Colonic mucosa (tissue), 4 donors: ENCODE data around the gene IL17RE. TPM values are rescaled to one million over a fixed set of nuclear protein-coding genes. Genes with fewer than 3 reads are reported as not detected.
"Not testable (repeated sequence)": the region's sequence is repeated elsewhere in the genome, so short reads cannot be mapped to it uniquely, and the experiment has no call there.

Source experiments
- DNase-seq: peaks from one replicate; pipeline ENCODE4 v3.0.0-alpha.2; 2020
- H3K27ac ChIP-seq: fragments of 200-600 bp; one replicate; pipeline ENCODE4 v1.8.0; 2021
- H3K27me3 ChIP-seq: fragments of 200-600 bp; one replicate; pipeline ENCODE4 v1.8.0; 2021
- H3K36me3 ChIP-seq: fragments of 200-600 bp; one replicate; pipeline ENCODE4 v1.8.0; 2021
- H3K4me1 ChIP-seq: fragments of 200-600 bp; one replicate; pipeline ENCODE4 v1.8.0; 2021; ENCODE audit warnings: mild to moderate bottlenecking
- H3K4me3 ChIP-seq: fragments of 200-600 bp; one replicate; pipeline ENCODE4 v1.8.0; 2021
- H3K9ac ChIP-seq, 2 donors: one replicate each; pipeline ENCODE4 v1.7.0; 2013; ENCODE audit warnings: control low read depth in 2 of 2, low read depth in 2 of 2, low read length in 2 of 2
- H3K9me3 ChIP-seq: fragments of 200-600 bp; one replicate; pipeline ENCODE4 v1.8.0; 2021
- CTCF ChIP-seq: fragments of 200-600 bp; IDR thresholded peaks from one replicate; pipeline ENCODE4 v1.8.0; 2022; ENCODE audit warnings: antibody characterized with exemption, mild to moderate bottlenecking
- intact Hi-C: fragments of 100-400 bp; cut with DNase I; formaldehyde crosslinking; loops from one replicate; pipeline ENCODE4 v1.14.1; 2022
- total RNA-seq, 2 donors: library from RNA; stranded (reverse); fragmentation: NEBNext Ultra II Directional in 1 of 2; extraction: Animal tissue kit (Norgen Biotek cat#: 25700) in 1 of 2; gene quantifications; one replicate each; pipeline ENCODE4 v1.2.1, GENCODE V29; 2021
- donor health status: healthy.
- donor health status: DM: no; HTN: no; CAD: no.
- donor health status: DM: no; HTN: no; CAD: no.

IL17RE gene
- total RNA-seq, 2 donors from 2014 or later, result 66.4 to 71.4 TPM

GRCh38 chr3:9897408-9898372, 5.0 kb upstream of the IL17RE start:
- TF ChIP-seq CTCF, result no peak
- Histone ChIP-seq H3K36me3 (no peaks in the 10 kb centered on the region), H3K9me3 (no peaks in the 10 kb centered on the region), H3K27me3 (no peaks in the 10 kb centered on the region), H3K27ac (peak overlapping the region; percentile 97), H3K4me3 (peak overlapping the region; percentile 8), H3K4me1 (peaks cover 13% of the 10 kb centered on the region), H3K9ac (peak overlapping the region in 1 of 2 donors; percentile 88)
- peak; percentile 77 for DNase-seq
- intact Hi-C loops, result no loop called here

- intact Hi-C loops, result no loop called here
- TF ChIP-seq CTCF, result no peak
- Histone ChIP-seq H3K27me3 (no peaks in the 10 kb centered on the region), H3K9ac (peak overlapping the region; percentile 32 to 88), H3K4me1 (peaks cover 13% of the 10 kb centered on the region), H3K27ac (peak overlapping the region; percentile 97), H3K4me3 (peak overlapping the region; percentile 8), H3K36me3 (no peaks in the 10 kb centered on the region), H3K9me3 (no peaks in the 10 kb centered on the region)
- peak; percentile 78 for DNase-seq
Observed at GRCh38 chr3:9898467-9899241, 4.0 kb upstream of the IL17RE start.

GRCh38 chr3:9899289-9899791, 3.3 kb upstream of the IL17RE start:
- peak overlapping the region in 1 of 2 donors; percentile 88 for H3K9ac ChIP-seq
- H3K4me3 ChIP-seq, result no peak overlapping the region
- H3K9me3 ChIP-seq, result no peaks in the 10 kb centered on the region
- no peaks in the 10 kb centered on the region for H3K36me3 ChIP-seq
- no peak for DNase-seq
- H3K27me3 ChIP-seq, result no peaks in the 10 kb centered on the region
- peak overlapping the region; percentile 97 for H3K27ac ChIP-seq
- TF ChIP-seq CTCF, result no peak
- intact Hi-C loops, result no loop called here
- peaks cover 13% of the 10 kb centered on the region for H3K4me1 ChIP-seq

GRCh38 chr3:9900965-9901415, 1.7 kb upstream of the IL17RE start:
- peak; percentile 59 for DNase-seq
- intact Hi-C loops, H3K27me3 ChIP-seq, H3K4me3 ChIP-seq, H3K36me3 ChIP-seq, H3K9me3 ChIP-seq, H3K9ac ChIP-seq: not testable (repeated sequence)
- Histone ChIP-seq H3K4me1 (peaks cover 13% of the 10 kb centered on the region), H3K27ac (peak overlapping the region; percentile 97)

- Histone ChIP-seq H3K27ac (peak overlapping the region; percentile 97), H3K9ac (peak overlapping the region; percentile 53 to 97), H3K27me3 (no peaks in the 10 kb centered on the region), H3K9me3 (no peaks in the 10 kb centered on the region), H3K36me3 (no peaks in the 10 kb centered on the region), H3K4me1 (peaks cover 11% of the 10 kb centered on the region), H3K4me3 (no peak overlapping the region)
- no peak for TF ChIP-seq CTCF
- intact Hi-C loops, result no loop called here
- no peak for DNase-seq
Observed at GRCh38 chr3:9901967-9902366, 681 bp upstream of the IL17RE start.
